Ishikawa (cell line): ENCODE data around the gene ZSCAN20.

Source experiments
- CEBPB ChIP-seq: IDR thresholded peaks from 2 replicates; pipeline ENCODE4 v1.6.1; 2012
- EGR1 ChIP-seq: IDR thresholded peaks from 2 replicates; pipeline ENCODE4 v1.6.1; 2012
- EP300 ChIP-seq: IDR thresholded peaks from 2 replicates; pipeline ENCODE4 v1.6.1; 2012; ENCODE audit warnings: borderline replicate concordance
- FOXM1 ChIP-seq: IDR thresholded peaks from 2 replicates; pipeline ENCODE4 v1.6.1; 2012; ENCODE audit warnings: low read depth, borderline replicate concordance
- NFIC ChIP-seq: IDR thresholded peaks from 2 replicates; pipeline ENCODE4 v1.6.1; 2012
- RAD21 ChIP-seq: IDR thresholded peaks from 2 replicates; pipeline ENCODE4 v1.6.1; 2012; ENCODE audit warnings: low read depth
- TAF1 ChIP-seq: IDR thresholded peaks from 2 replicates; pipeline ENCODE4 v1.6.1; 2012; ENCODE audit warnings: low read depth, mild to moderate bottlenecking
- TEAD4 ChIP-seq: IDR thresholded peaks from 2 replicates; pipeline ENCODE4 v1.6.1; 2012
- USF1 ChIP-seq: IDR thresholded peaks from 2 replicates; pipeline ENCODE4 v1.6.1; 2012
- YY1 ChIP-seq: IDR thresholded peaks from 2 replicates; pipeline ENCODE4 v1.6.1; 2012; ENCODE audit warnings: low read depth
- ZBTB7A ChIP-seq: IDR thresholded peaks from 2 replicates; pipeline ENCODE4 v1.6.1; 2012; ENCODE audit warnings: low read depth
- TF ChIP-seq, protein P1 (sequence below): IDR thresholded peaks from 2 replicates; pipeline ENCODE4 v1.6.1; 2012; ENCODE audit warnings: low read depth, mild to moderate bottlenecking

GRCh38 chr1:33460947-33461629, 11.4 kb upstream of the ZSCAN20 start:
- TF ChIP-seq, protein P1, sequence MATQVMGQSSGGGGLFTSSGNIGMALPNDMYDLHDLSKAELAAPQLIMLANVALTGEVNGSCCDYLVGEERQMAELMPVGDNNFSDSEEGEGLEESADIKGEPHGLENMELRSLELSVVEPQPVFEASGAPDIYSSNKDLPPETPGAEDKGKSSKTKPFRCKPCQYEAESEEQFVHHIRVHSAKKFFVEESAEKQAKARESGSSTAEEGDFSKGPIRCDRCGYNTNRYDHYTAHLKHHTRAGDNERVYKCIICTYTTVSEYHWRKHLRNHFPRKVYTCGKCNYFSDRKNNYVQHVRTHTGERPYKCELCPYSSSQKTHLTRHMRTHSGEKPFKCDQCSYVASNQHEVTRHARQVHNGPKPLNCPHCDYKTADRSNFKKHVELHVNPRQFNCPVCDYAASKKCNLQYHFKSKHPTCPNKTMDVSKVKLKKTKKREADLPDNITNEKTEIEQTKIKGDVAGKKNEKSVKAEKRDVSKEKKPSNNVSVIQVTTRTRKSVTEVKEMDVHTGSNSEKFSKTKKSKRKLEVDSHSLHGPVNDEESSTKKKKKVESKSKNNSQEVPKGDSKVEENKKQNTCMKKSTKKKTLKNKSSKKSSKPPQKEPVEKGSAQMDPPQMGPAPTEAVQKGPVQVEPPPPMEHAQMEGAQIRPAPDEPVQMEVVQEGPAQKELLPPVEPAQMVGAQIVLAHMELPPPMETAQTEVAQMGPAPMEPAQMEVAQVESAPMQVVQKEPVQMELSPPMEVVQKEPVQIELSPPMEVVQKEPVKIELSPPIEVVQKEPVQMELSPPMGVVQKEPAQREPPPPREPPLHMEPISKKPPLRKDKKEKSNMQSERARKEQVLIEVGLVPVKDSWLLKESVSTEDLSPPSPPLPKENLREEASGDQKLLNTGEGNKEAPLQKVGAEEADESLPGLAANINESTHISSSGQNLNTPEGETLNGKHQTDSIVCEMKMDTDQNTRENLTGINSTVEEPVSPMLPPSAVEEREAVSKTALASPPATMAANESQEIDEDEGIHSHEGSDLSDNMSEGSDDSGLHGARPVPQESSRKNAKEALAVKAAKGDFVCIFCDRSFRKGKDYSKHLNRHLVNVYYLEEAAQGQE: no peak
- TF ChIP-seq FOXM1 (no peak), CEBPB (no peak), EGR1 (no peak), TEAD4 (no peak), RAD21 (no peak), TAF1 (no peak), YY1 (no peak), ZBTB7A (no peak), USF1 (no peak), NFIC (no peak), EP300 (no peak)
